Measurements from ENCODE around the gene DDAH1.

DNA sequence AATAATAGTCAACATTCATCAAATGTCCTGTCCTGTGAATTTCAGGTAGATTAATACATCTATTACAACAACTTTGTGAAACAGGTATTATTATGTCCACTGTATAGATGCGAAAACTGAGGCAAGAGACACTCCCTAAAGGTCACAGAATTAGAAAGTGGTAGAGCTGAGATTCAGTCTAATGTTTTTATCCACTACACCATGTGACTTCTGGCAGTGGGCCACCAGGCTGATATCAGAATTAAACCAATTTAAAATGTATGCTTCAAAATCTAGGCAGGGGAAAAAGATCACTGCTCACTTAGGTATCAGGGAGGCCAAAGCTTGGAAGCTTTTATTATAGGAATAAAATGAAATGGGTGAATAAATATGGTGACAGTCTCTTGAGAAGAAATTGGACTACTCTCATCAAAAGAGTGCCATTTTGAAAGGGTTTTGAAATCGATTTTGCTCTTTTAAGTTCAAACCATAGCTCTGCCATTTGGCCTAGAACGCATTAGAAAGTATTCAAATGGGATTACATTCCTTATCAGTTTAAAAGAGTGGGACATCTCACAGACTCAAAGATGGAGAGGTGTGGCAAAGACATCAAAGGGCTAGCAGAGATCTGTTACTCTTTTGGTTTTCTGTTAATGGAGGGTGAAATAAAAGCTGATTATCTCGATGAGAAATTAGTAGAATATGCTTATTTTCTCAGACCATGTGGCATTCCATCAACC lies 1.9 kb downstream of the DDAH1 start:
- TF ChIP-seq, protein P1, sequence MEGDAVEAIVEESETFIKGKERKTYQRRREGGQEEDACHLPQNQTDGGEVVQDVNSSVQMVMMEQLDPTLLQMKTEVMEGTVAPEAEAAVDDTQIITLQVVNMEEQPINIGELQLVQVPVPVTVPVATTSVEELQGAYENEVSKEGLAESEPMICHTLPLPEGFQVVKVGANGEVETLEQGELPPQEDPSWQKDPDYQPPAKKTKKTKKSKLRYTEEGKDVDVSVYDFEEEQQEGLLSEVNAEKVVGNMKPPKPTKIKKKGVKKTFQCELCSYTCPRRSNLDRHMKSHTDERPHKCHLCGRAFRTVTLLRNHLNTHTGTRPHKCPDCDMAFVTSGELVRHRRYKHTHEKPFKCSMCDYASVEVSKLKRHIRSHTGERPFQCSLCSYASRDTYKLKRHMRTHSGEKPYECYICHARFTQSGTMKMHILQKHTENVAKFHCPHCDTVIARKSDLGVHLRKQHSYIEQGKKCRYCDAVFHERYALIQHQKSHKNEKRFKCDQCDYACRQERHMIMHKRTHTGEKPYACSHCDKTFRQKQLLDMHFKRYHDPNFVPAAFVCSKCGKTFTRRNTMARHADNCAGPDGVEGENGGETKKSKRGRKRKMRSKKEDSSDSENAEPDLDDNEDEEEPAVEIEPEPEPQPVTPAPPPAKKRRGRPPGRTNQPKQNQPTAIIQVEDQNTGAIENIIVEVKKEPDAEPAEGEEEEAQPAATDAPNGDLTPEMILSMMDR (IDR thresholded peaks at IDR 0.05) = no peak
- TF ChIP-seq POLR2A (IDR thresholded peaks at IDR 0.05) = no peak

Measured in body of pancreas (tissue), 4 donors.